CD14-positive monocyte (primary cell): Measurements from ENCODE around the gene SCN5A. TPM values are rescaled to one million over a fixed set of nuclear protein-coding genes. Genes with fewer than 3 reads are reported as not detected.

Experiments used
- DNase-seq, 3 donors: peaks; one replicate each; pipeline ENCODE4 v3.0.0-alpha.2; 2011 to 2022
- H2AFZ ChIP-seq: 2 replicates; pipeline ENCODE4 v1.6.0; 2012; ENCODE audit warnings: mild to moderate bottlenecking, low read depth, low read length, inconsistent platforms; ENCODE audit not compliant: insufficient read depth, poor library complexity, severe bottlenecking
- H3K27ac ChIP-seq, 2 donors: 1 replicate in 1 of 2; 2 replicates in 1 of 2; pipeline ENCODE4 v1.5.1; 2012 to 2013; ENCODE audit warnings: low read length in 2 of 2, control low read depth in 1 of 2, inconsistent platforms in 1 of 2, low read depth in 1 of 2, mild to moderate bottlenecking in 1 of 2
- H3K27me3 ChIP-seq, 2 donors: one replicate each; pipeline versions ENCODE4 v1.6.0 to v1.6.1; 2011 to 2013; ENCODE audit warnings: low read length in 2 of 2; ENCODE audit not compliant: control insufficient read depth in 2 of 2, insufficient read depth in 2 of 2
- H3K36me3 ChIP-seq, 2 donors: replicated peaks in 1 of 2; 1 replicate in 1 of 2; 2 replicates in 1 of 2; pipeline versions ENCODE4 v1.5.1 to v1.6.1; 2012 to 2013; ENCODE audit warnings: low read length in 2 of 2, control low read depth in 1 of 2, inconsistent platforms in 1 of 2, mild to moderate bottlenecking in 1 of 2; ENCODE audit not compliant: insufficient read depth in 2 of 2, control insufficient read depth in 1 of 2
- H3K4me1 ChIP-seq, 2 donors: 1 replicate in 1 of 2; 2 replicates in 1 of 2; pipeline versions ENCODE4 v1.5.1 to v1.6.1; 2012 to 2013; ENCODE audit warnings: low read length in 2 of 2, control low read depth in 1 of 2, inconsistent platforms in 1 of 2, mild to moderate bottlenecking in 1 of 2, moderate library complexity in 1 of 2; ENCODE audit not compliant: insufficient read depth in 2 of 2, control insufficient read depth in 1 of 2
- H3K4me2 ChIP-seq: replicated peaks from 2 replicates; pipeline ENCODE3; 2012; ENCODE audit warnings: low read length, moderate library complexity, mild to moderate bottlenecking; ENCODE audit not compliant: poor library complexity, severe bottlenecking; ENCODE audit errors: extremely low read depth
- H3K4me3 ChIP-seq, 3 experiments: fragments of 200-600 bp in 1 of 3; sonication (generic) in 1 of 3; replicated peaks in 1 of 3; 1 replicate in 2 of 3; 2 replicates in 1 of 3; pipeline ENCODE4 v1.5.1; 2011 to 2013; ENCODE audit warnings: low read length in 3 of 3, mild to moderate bottlenecking in 3 of 3, control low read depth in 2 of 3, low read depth in 2 of 3, inconsistent platforms in 1 of 3, moderate library complexity in 1 of 3
- H3K79me2 ChIP-seq: 2 replicates; pipeline ENCODE4 v1.6.0; 2012; ENCODE audit warnings: mild to moderate bottlenecking, control low read depth, inconsistent platforms, low read length, moderate library complexity; ENCODE audit not compliant: insufficient read depth
- H3K9ac ChIP-seq: 2 replicates; pipeline ENCODE4 v1.6.0; 2017; ENCODE audit warnings: low read length, mild to moderate bottlenecking; ENCODE audit not compliant: insufficient read depth, poor library complexity, severe bottlenecking
- H3K9me3 ChIP-seq, 2 donors: replicated peaks in 1 of 2; 1 replicate in 1 of 2; 2 replicates in 1 of 2; pipeline versions ENCODE4 v1.5.1 to v1.6.1; 2012 to 2013; ENCODE audit warnings: low read length in 2 of 2, control low read depth in 1 of 2; ENCODE audit not compliant: control insufficient read depth in 1 of 2, insufficient read depth in 1 of 2
- H4K20me1 ChIP-seq: 2 replicates; pipeline ENCODE4 v1.6.0; 2012; ENCODE audit warnings: mild to moderate bottlenecking, low read length, control low read depth, moderate library complexity; ENCODE audit not compliant: insufficient read depth
- H3K27ac Mint-ChIP-seq, 7 donors: one replicate each; pipeline ENCODE4 v1.8.0; 2020; ENCODE audit warnings: mild to moderate bottlenecking in 7 of 7, mixed read lengths in 7 of 7, moderate library complexity in 6 of 7, inconsistent platforms in 2 of 7
- H3K27me3 Mint-ChIP-seq, 3 donors: one replicate each; pipeline ENCODE4 v1.8.0; 2021 to 2022; ENCODE audit warnings: low read depth in 3 of 3, mild to moderate bottlenecking in 3 of 3, mixed read lengths in 3 of 3, moderate library complexity in 3 of 3, inconsistent platforms in 1 of 3
- H3K36me3 Mint-ChIP-seq, 2 donors: one replicate each; pipeline ENCODE4 v1.8.0; 2020; ENCODE audit warnings: mixed read lengths in 2 of 2, inconsistent platforms in 1 of 2, mild to moderate bottlenecking in 1 of 2
- H3K4me1 Mint-ChIP-seq: one replicate; pipeline ENCODE4 v1.8.0; 2020; ENCODE audit warnings: mild to moderate bottlenecking, mixed read lengths
- H3K4me3 Mint-ChIP-seq, 2 donors: one replicate each; pipeline ENCODE4 v1.8.0; 2020; ENCODE audit warnings: mild to moderate bottlenecking in 2 of 2, mixed read lengths in 2 of 2, moderate library complexity in 1 of 2
- H3K9me3 Mint-ChIP-seq, 7 donors: one replicate each; pipeline ENCODE4 v1.8.0; 2020 to 2022; ENCODE audit warnings: mixed read lengths in 7 of 7, mild to moderate bottlenecking in 6 of 7, moderate library complexity in 6 of 7, inconsistent platforms in 2 of 7
- WGBS: methylation state at CpG from one replicate; pipeline ENCODE4 v1.1.5; 2013; ENCODE audit warnings: missing lambda C conversion rate; ENCODE audit not compliant: insufficient coverage; 5-methylcytosine and 5-hydroxymethylcytosine counted together
- intact Hi-C, 2 donors: fragments of 100-400 bp; cut with micrococcal nuclease; formaldehyde crosslinking; loops; one replicate each; pipeline versions ENCODE4 v1.15.0 to v1.15.1; 2023
- polyA plus RNA-seq, 3 donors: library from polyadenylated mRNA; depleted of rRNA in 1 of 3; unstranded in 2 of 3; stranded (reverse) in 1 of 3; fragments of 300-500 nt in 2 of 3; fragments of >200 nt in 1 of 3; fragmentation: Illumina TruSeq in 2 of 3; gene quantifications; 1 replicate in 2 of 3; 2 replicates in 1 of 3; pipeline ENCODE4 v1.2.3, GENCODE V29; 2012 to 2021
- TF ChIP-seq, protein P1 (sequence below): fragments of 200-600 bp; IDR thresholded peaks from one replicate; pipeline ENCODE4 v1.8.0; 2022; ENCODE audit warnings: antibody characterized with exemption, mild to moderate bottlenecking

SCN5A gene
- polyA plus RNA-seq, 3 donors, result not detected

- no peak overlapping the region for H3K4me3 Mint-ChIP-seq
- Histone ChIP-seq H3K9me3 (no peaks in the 10 kb centered on the region), H3K27me3 (peaks cover 0 to 1% of the 10 kb centered on the region in 2 donors), H3K4me2 (no peak overlapping the region), H3K4me1 (no peaks in the 10 kb centered on the region), H3K79me2 (no peaks in the 10 kb centered on the region), H3K36me3 (no peaks in the 10 kb centered on the region), H4K20me1 (no peaks in the 10 kb centered on the region), H3K4me3 (no peak overlapping the region), H3K27ac (no peak overlapping the region), H2AFZ (no peak overlapping the region), H3K9ac (no peak overlapping the region)
- peaks cover 0 to 12% (median 7%) of the 10 kb centered on the region in 3 donors for H3K27me3 Mint-ChIP-seq
- intact Hi-C loops, result no loop called here
- WGBS, result 79% methylated on average over 5 of the region's 8 CpGs
- no peak for DNase-seq
- no peaks in the 10 kb centered on the region for H3K4me1 Mint-ChIP-seq
- no peaks in the 10 kb centered on the region for H3K9me3 Mint-ChIP-seq
- no peaks in the 10 kb centered on the region for H3K36me3 Mint-ChIP-seq
- TF ChIP-seq, protein P1, sequence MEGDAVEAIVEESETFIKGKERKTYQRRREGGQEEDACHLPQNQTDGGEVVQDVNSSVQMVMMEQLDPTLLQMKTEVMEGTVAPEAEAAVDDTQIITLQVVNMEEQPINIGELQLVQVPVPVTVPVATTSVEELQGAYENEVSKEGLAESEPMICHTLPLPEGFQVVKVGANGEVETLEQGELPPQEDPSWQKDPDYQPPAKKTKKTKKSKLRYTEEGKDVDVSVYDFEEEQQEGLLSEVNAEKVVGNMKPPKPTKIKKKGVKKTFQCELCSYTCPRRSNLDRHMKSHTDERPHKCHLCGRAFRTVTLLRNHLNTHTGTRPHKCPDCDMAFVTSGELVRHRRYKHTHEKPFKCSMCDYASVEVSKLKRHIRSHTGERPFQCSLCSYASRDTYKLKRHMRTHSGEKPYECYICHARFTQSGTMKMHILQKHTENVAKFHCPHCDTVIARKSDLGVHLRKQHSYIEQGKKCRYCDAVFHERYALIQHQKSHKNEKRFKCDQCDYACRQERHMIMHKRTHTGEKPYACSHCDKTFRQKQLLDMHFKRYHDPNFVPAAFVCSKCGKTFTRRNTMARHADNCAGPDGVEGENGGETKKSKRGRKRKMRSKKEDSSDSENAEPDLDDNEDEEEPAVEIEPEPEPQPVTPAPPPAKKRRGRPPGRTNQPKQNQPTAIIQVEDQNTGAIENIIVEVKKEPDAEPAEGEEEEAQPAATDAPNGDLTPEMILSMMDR, result no peak
- no peak overlapping the region for H3K27ac Mint-ChIP-seq
These were observed 7.9 kb downstream of the SCN5A start for GRCh38 chr3:38641461-38642110.

- intact Hi-C loops, result no loop called here
- Histone ChIP-seq H3K36me3 (no peaks in the 10 kb centered on the region), H3K4me1 (no peaks in the 10 kb centered on the region), H3K4me2 (no peak overlapping the region), H2AFZ (no peak overlapping the region), H3K9ac (no peak overlapping the region), H3K27ac (no peak overlapping the region), H3K79me2 (no peaks in the 10 kb centered on the region), H4K20me1 (no peaks in the 10 kb centered on the region), H3K4me3 (no peak overlapping the region), H3K9me3 (no peaks in the 10 kb centered on the region), H3K27me3 (no peaks in the 10 kb centered on the region)
- H3K36me3 Mint-ChIP-seq, result no peaks in the 10 kb centered on the region
- H3K27me3 Mint-ChIP-seq, result peaks cover 2 to 12% (median 8%) of the 10 kb centered on the region in 3 donors
- H3K4me1 Mint-ChIP-seq, result no peaks in the 10 kb centered on the region
- WGBS, result 93% methylated on average over 8 of the region's 18 CpGs
- no peak overlapping the region for H3K4me3 Mint-ChIP-seq
- H3K27ac Mint-ChIP-seq, result no peak overlapping the region
- H3K9me3 Mint-ChIP-seq, result no peaks in the 10 kb centered on the region
- no peak for DNase-seq
- TF ChIP-seq, protein P1, result no peak
These were observed 8.6 kb downstream of the SCN5A start for GRCh38 chr3:38640661-38641452.
